ENCODE data around the gene PPEF1. TPM values are rescaled to one million over a fixed set of nuclear protein-coding genes. Genes with fewer than 3 reads are reported as not detected.

Gene PPEF1
- total and polyA plus RNA-seq, 9 donors: 0.12 to 2.0 (median 0.58) TPM; not detected in 3

GRCh38 chrX:18668071-18668835 is 39.2 kb upstream of the PPEF1 start:
- H3K27me3 ChIP-seq: no peaks in the 10 kb centered on the region
- intact Hi-C loops (cut with DNase I): no loop called here
- no peaks in the 10 kb centered on the region for H3K36me3 ChIP-seq
- 77 to 86% (median 83%) methylated on average over 15 of the region's 15 CpGs for WGBS, 3 donors
- no peak for DNase-seq
- no peak for TF ChIP-seq POLR2A (IDR thresholded peaks at IDR 0.05)
- no peak for TF ChIP-seq CTCF (IDR thresholded peaks at IDR 0.05)
- no peak for TF ChIP-seq EP300 (IDR thresholded peaks at IDR 0.05)
- H3K9me3 ChIP-seq: no peaks in the 10 kb centered on the region
- no peak overlapping the region for H3K4me3 ChIP-seq
- no peaks in the 10 kb centered on the region for H3K4me1 ChIP-seq (ENCODE audit: insufficient read depth)
- no peak overlapping the region for H3K27ac ChIP-seq

GRCh38 chrX:18672008-18672407 is 35.4 kb upstream of the PPEF1 start, which contains the start of gene RS1:
TSS of gene RS1 (minus strand) at chrX:18672108. CDS start at chrX:18672068, 40 bp downstream.
- H3K36me3 ChIP-seq: no peaks in the 10 kb centered on the region
- H3K27me3 ChIP-seq: no peaks in the 10 kb centered on the region
- no peak within 1 kb of the TSS for H3K4me3 ChIP-seq
- H3K9me3 ChIP-seq: no peaks in the 10 kb centered on the region
- H3K4me1 ChIP-seq (ENCODE audit: insufficient read depth): no peaks in the 10 kb centered on the region
- no peak within 1 kb of the TSS for H3K27ac ChIP-seq
- DNase-seq: no peak
- intact Hi-C loops (cut with DNase I): loop anchor here in 2 of 4 donors (10.0 kb wide), 2 partner anchors 223 to 277 kb away; no protein-coding TSS in a partner anchor
- TF ChIP-seq EP300 (IDR thresholded peaks at IDR 0.05) (no peak), CTCF (IDR thresholded peaks at IDR 0.05) (no peak), POLR2A (IDR thresholded peaks at IDR 0.05) (no peak)
- WGBS, 3 donors: 81 to 84% (median 83%) methylated on average over 10 of the region's 10 CpGs

GRCh38 chrX:18674417-18674787 is 33.0 kb upstream of the PPEF1 start:
- no peaks in the 10 kb centered on the region for H3K9me3 ChIP-seq
- TF ChIP-seq EP300 (IDR thresholded peaks at IDR 0.05) (no peak), CTCF (IDR thresholded peaks at IDR 0.05) (no peak), POLR2A (IDR thresholded peaks at IDR 0.05) (no peak)
- no peaks in the 10 kb centered on the region for H3K36me3 ChIP-seq
- 25 to 43% (median 25%) methylated on average over 19 of the region's 19 CpGs for WGBS, 3 donors
- H3K4me1 ChIP-seq (ENCODE audit: insufficient read depth): no peaks in the 10 kb centered on the region
- H3K27me3 ChIP-seq: no peaks in the 10 kb centered on the region
- intact Hi-C loops (cut with DNase I): loop anchor here in 2 of 4 donors (10.0 kb wide), 2 partner anchors 220 to 280 kb away; no protein-coding TSS in a partner anchor
- H3K27ac ChIP-seq: peak overlapping the region in 1 of 2 donors; percentile 5
- peak; percentile 16 to 48 (median 36) for DNase-seq
- peak overlapping the region; percentile 57 for H3K4me3 ChIP-seq

GRCh38 chrX:18674788-18675735 is 32.4 kb upstream of the PPEF1 start:
- peak overlapping the region; percentile 68 to 73 for H3K27ac ChIP-seq
- intact Hi-C loops (cut with DNase I): loop anchor here in 2 of 4 donors (10.0 kb wide), 2 partner anchors 220 to 280 kb away; no protein-coding TSS in a partner anchor
- DNase-seq: peak; percentile 71 to 85 (median 82)
- H3K36me3 ChIP-seq: no peaks in the 10 kb centered on the region
- TF ChIP-seq CTCF (IDR thresholded peaks at IDR 0.05) (no peak), POLR2A (IDR thresholded peaks at IDR 0.05) (peak; percentile 53), EP300 (IDR thresholded peaks at IDR 0.05) (no peak)
- H3K27me3 ChIP-seq: no peaks in the 10 kb centered on the region
- H3K4me3 ChIP-seq: peak overlapping the region; percentile 57
- no peaks in the 10 kb centered on the region for H3K9me3 ChIP-seq
- no peaks in the 10 kb centered on the region for H3K4me1 ChIP-seq (ENCODE audit: insufficient read depth)
- WGBS, 3 donors: 21 to 27% (median 25%) methylated on average over 73 to 74 of the region's 74 CpGs

Data from ovary (tissue), 9 donors.